Ishikawa (cell line): ENCODE results near the gene GALNT9.

Experiments used
- CREB1 ChIP-seq: IDR thresholded peaks from 2 replicates; pipeline ENCODE4 v1.6.1; 2012; ENCODE audit warnings: low read depth
- EP300 ChIP-seq: IDR thresholded peaks from 2 replicates; pipeline ENCODE4 v1.6.1; 2012; ENCODE audit warnings: borderline replicate concordance
- MAX ChIP-seq: IDR thresholded peaks from 2 replicates; pipeline ENCODE4 v1.6.1; 2012
- REST ChIP-seq: IDR thresholded peaks from 2 replicates; pipeline ENCODE4 v1.6.1; 2012; ENCODE audit warnings: low read depth, mild to moderate bottlenecking
- TCF12 ChIP-seq: IDR thresholded peaks from 2 replicates; pipeline ENCODE4 v1.6.1; 2012; ENCODE audit warnings: low read depth

GRCh38 chr12:132162508-132163031, 166.8 kb downstream of the GALNT9 start:
- TF ChIP-seq CREB1: no peak
- TF ChIP-seq REST: no peak
- TF ChIP-seq TCF12: no peak
- no peak for TF ChIP-seq EP300
- TF ChIP-seq MAX: no peak
